ENCODE results near the gene RBCK1.

The RBCK1 gene

GRCh38 chr20:416950-417800 is 9.1 kb downstream of the RBCK1 start:
- intact Hi-C loops (cut with DNase I; ENCODE audit: low total_unique reads), result no loop called here
- Histone ChIP-seq H3K36me3 (peaks cover 26 to 58% (median 45%) of the 10 kb centered on the region in 3 donors), H3K4me3 (no peak overlapping the region), H3K4me1 (no peaks in the 10 kb centered on the region), H3K9me3 (no peaks in the 10 kb centered on the region), H3K27ac (no peak overlapping the region), H3K27me3 (no peaks in the 10 kb centered on the region)
- TF ChIP-seq CTCF (IDR thresholded peaks at IDR 0.05), result no peak
- peak in 1 of 2 donors; percentile 29 for DNase-seq

- H3K4me3 ChIP-seq, result no peak overlapping the region
- no peaks in the 10 kb centered on the region for H3K4me1 ChIP-seq
- peaks cover 26 to 62% (median 48%) of the 10 kb centered on the region in 3 donors for H3K36me3 ChIP-seq
- H3K27ac ChIP-seq, result no peak overlapping the region
- intact Hi-C loops (cut with DNase I; ENCODE audit: low total_unique reads), result no loop called here
- no peaks in the 10 kb centered on the region for H3K9me3 ChIP-seq
- TF ChIP-seq CTCF (IDR thresholded peaks at IDR 0.05), result no peak
- no peaks in the 10 kb centered on the region for H3K27me3 ChIP-seq
- peak in 1 of 2 donors; percentile 46 for DNase-seq
These were observed 9.8 kb downstream of the RBCK1 start for GRCh38 chr20:417801-418342.

GRCh38 chr20:418858-419365 is 10.8 kb downstream of the RBCK1 start:
- intact Hi-C loops (cut with DNase I; ENCODE audit: low total_unique reads), result no loop called here
- H3K27me3 ChIP-seq, result no peaks in the 10 kb centered on the region
- H3K4me3 ChIP-seq, result no peak overlapping the region
- DNase-seq, result peak in 1 of 2 donors; percentile 54
- TF ChIP-seq CTCF (IDR thresholded peaks at IDR 0.05), result no peak
- no peak overlapping the region for H3K27ac ChIP-seq
- no peaks in the 10 kb centered on the region for H3K4me1 ChIP-seq
- H3K36me3 ChIP-seq, result peaks cover 34 to 72% (median 55%) of the 10 kb centered on the region in 3 donors
- H3K9me3 ChIP-seq, result no peaks in the 10 kb centered on the region

GRCh38 chr20:419556-420165 is 11.6 kb downstream of the RBCK1 start:
- peaks cover 38 to 80% (median 55%) of the 10 kb centered on the region in 3 donors for H3K36me3 ChIP-seq

More at GRCh38 chr20:419556-420165, 11.6 kb downstream of the RBCK1 start:
- no peaks in the 10 kb centered on the region for H3K4me1 ChIP-seq
- DNase-seq, result peak in 1 of 2 donors; percentile 65
- H3K27ac ChIP-seq, result no peak overlapping the region
- no peak for TF ChIP-seq CTCF (IDR thresholded peaks at IDR 0.05)
- H3K4me3 ChIP-seq, result no peak overlapping the region
- no peaks in the 10 kb centered on the region for H3K9me3 ChIP-seq
- H3K27me3 ChIP-seq, result no peaks in the 10 kb centered on the region
- intact Hi-C loops (cut with DNase I; ENCODE audit: low total_unique reads), result no loop called here
